Lower leg skin (tissue), 4 donors: ENCODE results near the gene RAD18. TPM values are rescaled to one million over a fixed set of nuclear protein-coding genes. Genes with fewer than 3 reads are reported as not detected.

Source experiments
- DNase-seq, 2 donors: peaks; one replicate each; pipeline ENCODE4 v3.0.0-alpha.2; 2019; ENCODE audit warnings: low spot score in 2 of 2
- H3K4me3 ChIP-seq: fragments of 200-600 bp; sonication (generic); 2 replicates; pipeline ENCODE4 v1.5.1; 2017; ENCODE audit warnings: mild to moderate bottlenecking, low read depth; ENCODE audit not compliant: poor library complexity, severe bottlenecking
- POLR2A ChIP-seq, 2 donors: fragments of 450-650 bp; IDR thresholded peaks; one replicate each; pipeline ENCODE4 v1.6.1; 2016 to 2017; ENCODE audit warnings: antibody characterized with exemption in 2 of 2, mild to moderate bottlenecking in 1 of 2, moderate library complexity in 1 of 2
- WGBS, 2 donors: methylation state at CpG; one replicate each; pipeline ENCODE4 v1.1.5; 2018; 5-methylcytosine and 5-hydroxymethylcytosine counted together
- intact Hi-C: fragments of 100-400 bp; cut with DNase I; formaldehyde crosslinking; loops from one replicate; pipeline ENCODE4 v1.15.0; 2023; ENCODE audit warnings: low total_unique reads
- total RNA-seq, 4 donors: library from RNA; depleted of rRNA; stranded (reverse); fragments of >200 nt; gene quantifications; one replicate each; pipeline ENCODE4 v1.1.0, GENCODE V29; 2016
- TF ChIP-seq, protein P1 (sequence below), 3 donors: fragments of 450-650 bp; IDR thresholded peaks; one replicate each; pipeline ENCODE4 v1.5.1; 2016; ENCODE audit warnings: antibody characterized with exemption in 3 of 3, mild to moderate bottlenecking in 3 of 3, moderate library complexity in 2 of 3

The RAD18 gene
- total RNA-seq, 4 donors from 2014 or later = 6.5 to 14.7 (median 9.2) TPM

DNA sequence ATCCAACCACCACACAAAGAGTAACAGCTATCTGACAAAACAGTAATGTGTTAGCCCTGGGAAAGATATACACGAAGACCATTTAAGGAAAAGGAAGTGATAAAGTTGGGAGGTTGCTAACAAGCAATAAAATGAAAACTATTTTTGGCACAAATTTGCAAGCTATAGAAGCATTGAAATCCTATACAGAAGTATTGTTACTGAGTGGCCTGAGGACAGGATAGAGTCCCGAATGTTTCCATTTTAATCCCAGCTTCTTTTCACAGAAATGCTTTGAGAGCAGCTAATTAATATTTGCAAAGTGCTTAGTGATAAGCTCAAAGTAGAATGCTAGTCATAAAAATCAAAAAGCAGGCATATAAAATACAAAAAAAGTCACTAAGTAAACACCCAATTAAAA lies 51.5 kb downstream of the RAD18 start:
- intact Hi-C loops = no loop called here
- no peak for TF ChIP-seq POLR2A (IDR thresholded peaks at IDR 0.05)
- TF ChIP-seq, protein P1, sequence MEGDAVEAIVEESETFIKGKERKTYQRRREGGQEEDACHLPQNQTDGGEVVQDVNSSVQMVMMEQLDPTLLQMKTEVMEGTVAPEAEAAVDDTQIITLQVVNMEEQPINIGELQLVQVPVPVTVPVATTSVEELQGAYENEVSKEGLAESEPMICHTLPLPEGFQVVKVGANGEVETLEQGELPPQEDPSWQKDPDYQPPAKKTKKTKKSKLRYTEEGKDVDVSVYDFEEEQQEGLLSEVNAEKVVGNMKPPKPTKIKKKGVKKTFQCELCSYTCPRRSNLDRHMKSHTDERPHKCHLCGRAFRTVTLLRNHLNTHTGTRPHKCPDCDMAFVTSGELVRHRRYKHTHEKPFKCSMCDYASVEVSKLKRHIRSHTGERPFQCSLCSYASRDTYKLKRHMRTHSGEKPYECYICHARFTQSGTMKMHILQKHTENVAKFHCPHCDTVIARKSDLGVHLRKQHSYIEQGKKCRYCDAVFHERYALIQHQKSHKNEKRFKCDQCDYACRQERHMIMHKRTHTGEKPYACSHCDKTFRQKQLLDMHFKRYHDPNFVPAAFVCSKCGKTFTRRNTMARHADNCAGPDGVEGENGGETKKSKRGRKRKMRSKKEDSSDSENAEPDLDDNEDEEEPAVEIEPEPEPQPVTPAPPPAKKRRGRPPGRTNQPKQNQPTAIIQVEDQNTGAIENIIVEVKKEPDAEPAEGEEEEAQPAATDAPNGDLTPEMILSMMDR (IDR thresholded peaks at IDR 0.05) = no peak
- 69 to 73% methylated on average over 2 of the region's 2 CpGs for WGBS, 2 donors

DNA sequence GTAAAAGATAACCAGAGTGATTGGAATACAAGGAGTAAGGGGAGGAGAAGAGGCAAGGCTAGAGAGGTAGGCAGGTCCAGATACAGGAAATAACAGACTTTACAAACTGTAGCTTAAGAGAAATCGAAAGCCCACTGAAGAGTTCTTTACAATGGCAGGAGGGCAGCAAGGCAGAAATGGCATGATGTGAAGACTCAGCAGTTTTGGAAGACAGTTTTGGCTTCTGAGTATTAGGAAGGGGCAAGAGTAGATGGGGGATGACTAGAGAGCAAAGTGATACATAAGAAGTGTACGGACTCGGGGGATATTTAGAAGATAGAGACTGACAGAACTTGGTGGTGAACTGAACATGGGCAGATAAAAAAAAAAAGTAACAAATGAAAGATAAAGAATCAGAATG lies 54.1 kb downstream of the RAD18 start:
- intact Hi-C loops = no loop called here

More for the DNA sequence above, 51.5 kb downstream of the RAD18 start:
- no peak overlapping the region for H3K4me3 ChIP-seq
- no peak for DNase-seq

DNA sequence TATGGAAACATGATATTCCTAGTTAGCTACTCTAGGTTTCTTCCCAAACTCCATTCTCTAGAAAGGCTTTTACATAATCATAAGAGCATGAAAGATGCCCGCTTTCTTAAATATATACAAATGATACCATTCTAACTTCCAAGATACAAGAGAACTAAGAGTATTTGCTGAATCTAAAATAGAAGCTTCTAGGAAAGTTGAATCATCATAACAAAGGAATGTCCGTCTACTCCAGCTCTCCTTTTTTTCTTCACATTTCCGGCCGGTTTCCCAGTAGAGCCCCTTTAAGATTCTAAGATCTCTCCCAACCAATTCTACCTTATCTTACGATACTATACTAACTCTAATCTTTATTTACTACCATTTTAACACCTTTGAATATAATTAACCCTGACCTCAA lies 60.1 kb downstream of the RAD18 start:
- TF ChIP-seq POLR2A (IDR thresholded peaks at IDR 0.05) = no peak
- TF ChIP-seq, protein P1 (IDR thresholded peaks at IDR 0.05) = no peak
- intact Hi-C loops = no loop called here
- no peak overlapping the region for H3K4me3 ChIP-seq
- DNase-seq = no peak
- WGBS, 2 donors = 93 to 97% methylated on average over 5 of the region's 5 CpGs

More for the DNA sequence above, 54.1 kb downstream of the RAD18 start:
- DNase-seq = no peak
- TF ChIP-seq, protein P1 (IDR thresholded peaks at IDR 0.05) = no peak
- TF ChIP-seq POLR2A (IDR thresholded peaks at IDR 0.05) = no peak
- 97% methylated on average over 3 of the region's 3 CpGs for WGBS, 2 donors
- H3K4me3 ChIP-seq = no peak overlapping the region

DNA sequence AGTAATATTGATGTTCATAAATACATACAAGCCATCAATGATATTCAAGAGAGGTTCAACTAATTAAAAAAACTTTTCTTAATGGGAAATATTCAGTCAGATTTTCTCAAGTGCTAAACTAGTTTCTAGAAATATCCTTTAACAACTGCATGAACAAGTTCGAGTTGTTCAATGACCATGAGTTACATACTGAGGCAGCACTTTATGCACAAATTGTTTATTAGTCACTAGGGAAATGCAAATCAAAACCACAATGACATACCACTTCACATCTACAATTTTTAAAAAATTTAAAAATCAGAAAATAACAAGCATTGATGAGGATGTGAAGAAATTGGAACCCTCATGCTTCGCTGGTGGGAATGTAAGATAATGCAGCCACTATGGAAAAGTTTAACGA lies 62.4 kb downstream of the RAD18 start:
- intact Hi-C loops = no loop called here
- no peak overlapping the region for H3K4me3 ChIP-seq
- no peak for DNase-seq
- 87 to 90% methylated on average over 3 of the region's 3 CpGs for WGBS, 2 donors
- TF ChIP-seq POLR2A (IDR thresholded peaks at IDR 0.05) = no peak
- TF ChIP-seq, protein P1 (IDR thresholded peaks at IDR 0.05) = no peak

DNA sequence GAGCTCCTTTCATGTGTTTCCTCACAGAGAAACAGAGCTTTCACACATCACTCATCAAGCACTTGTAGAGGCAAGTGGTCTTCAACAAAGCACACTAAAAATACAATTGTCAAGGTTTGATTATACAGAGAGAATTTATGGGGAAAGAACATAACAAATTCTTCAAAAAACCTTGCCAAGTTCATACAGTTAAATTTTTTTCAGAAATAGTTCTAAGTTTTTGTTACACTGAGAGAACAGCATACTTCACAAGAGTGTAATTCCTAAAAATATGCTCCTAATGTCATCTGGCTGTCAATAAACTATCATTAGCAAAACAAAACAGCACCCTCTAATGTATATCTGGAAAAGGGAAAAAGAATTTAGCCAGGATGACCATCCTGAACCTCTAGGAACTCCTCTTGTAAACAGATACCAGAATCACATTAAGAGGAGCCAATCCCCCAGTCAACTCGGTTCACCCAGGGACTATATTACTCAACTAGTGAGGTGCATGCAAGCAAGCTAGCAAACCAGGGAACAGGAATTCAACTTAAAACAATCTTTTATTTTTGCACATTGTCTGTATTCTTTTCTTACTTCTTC lies 63.3 kb downstream of the RAD18 start:
- 53 to 67% methylated on average over 1 of the region's 1 CpG for WGBS, 2 donors
- DNase-seq = no peak
- no peak overlapping the region for H3K4me3 ChIP-seq
- no peak for TF ChIP-seq POLR2A (IDR thresholded peaks at IDR 0.05)
- TF ChIP-seq, protein P1 (IDR thresholded peaks at IDR 0.05) = no peak
- intact Hi-C loops = no loop called here

DNA sequence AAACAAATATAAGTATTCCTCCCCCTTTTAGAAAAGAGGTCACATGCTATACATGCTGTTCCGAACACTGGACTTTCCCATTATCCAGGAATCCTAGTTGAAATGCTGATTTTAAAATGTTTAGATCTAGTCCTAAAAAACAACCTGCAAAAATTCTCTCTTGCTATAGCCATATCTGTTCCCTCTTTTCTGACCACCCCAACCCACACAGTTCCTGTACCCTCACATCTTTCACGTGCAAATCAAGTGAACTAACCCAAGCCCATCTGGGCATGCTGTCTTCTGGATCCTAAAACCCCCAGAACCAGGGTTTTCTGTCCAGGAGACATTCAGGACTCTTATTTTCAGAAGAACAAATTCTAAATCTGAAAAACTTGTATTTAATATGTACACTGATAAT lies 67.4 kb downstream of the RAD18 start:
- DNase-seq = no peak
- 62 to 78% methylated on average over 2 of the region's 2 CpGs for WGBS, 2 donors

More for the DNA sequence above, 67.4 kb downstream of the RAD18 start:
- no peak overlapping the region for H3K4me3 ChIP-seq
- TF ChIP-seq, protein P1 (IDR thresholded peaks at IDR 0.05) = no peak
- no peak for TF ChIP-seq POLR2A (IDR thresholded peaks at IDR 0.05)
- intact Hi-C loops = no loop called here
